ENCODE measurements around the gene ANO2.

DNA sequence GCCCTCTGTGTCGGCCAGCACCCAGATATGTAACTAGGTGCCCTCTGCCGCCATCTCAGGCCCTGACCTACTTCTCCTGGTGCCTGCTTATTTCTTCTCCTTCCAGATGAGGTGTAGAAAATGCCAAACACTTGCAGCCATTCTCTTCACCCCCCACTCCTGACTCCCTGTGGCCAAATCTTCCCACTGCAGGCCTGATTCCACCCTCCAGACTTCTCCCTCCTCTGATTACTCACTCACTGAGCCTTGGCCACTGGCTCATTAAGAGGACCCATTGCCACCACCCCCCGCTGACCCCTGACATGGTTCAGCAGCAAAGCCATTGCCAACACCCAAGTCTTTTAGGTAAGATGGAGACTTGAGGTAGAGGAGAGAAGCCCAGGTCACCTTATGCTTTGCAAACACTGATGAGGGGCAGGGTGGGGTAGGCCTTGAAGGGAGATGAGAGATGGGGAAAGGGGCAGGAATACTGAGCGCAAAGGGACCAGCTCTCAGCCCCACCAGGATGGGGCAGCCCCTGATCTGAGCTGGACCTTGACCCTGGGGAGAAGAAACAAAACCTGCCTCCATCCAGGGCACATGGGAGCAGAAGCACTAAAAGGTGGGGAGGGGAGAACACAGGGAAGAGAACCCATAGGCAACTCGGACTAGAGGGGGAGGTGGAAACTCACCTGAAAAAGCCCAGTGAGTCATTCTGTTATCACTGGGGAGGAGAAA is 25.1 kb upstream of the ANO2 start:
- TF ChIP-seq, protein P1, sequence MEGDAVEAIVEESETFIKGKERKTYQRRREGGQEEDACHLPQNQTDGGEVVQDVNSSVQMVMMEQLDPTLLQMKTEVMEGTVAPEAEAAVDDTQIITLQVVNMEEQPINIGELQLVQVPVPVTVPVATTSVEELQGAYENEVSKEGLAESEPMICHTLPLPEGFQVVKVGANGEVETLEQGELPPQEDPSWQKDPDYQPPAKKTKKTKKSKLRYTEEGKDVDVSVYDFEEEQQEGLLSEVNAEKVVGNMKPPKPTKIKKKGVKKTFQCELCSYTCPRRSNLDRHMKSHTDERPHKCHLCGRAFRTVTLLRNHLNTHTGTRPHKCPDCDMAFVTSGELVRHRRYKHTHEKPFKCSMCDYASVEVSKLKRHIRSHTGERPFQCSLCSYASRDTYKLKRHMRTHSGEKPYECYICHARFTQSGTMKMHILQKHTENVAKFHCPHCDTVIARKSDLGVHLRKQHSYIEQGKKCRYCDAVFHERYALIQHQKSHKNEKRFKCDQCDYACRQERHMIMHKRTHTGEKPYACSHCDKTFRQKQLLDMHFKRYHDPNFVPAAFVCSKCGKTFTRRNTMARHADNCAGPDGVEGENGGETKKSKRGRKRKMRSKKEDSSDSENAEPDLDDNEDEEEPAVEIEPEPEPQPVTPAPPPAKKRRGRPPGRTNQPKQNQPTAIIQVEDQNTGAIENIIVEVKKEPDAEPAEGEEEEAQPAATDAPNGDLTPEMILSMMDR (IDR thresholded peaks at IDR 0.05; ENCODE audit: low read depth, low read length, missing input control), result no peak
- TF ChIP-seq, protein P2, sequence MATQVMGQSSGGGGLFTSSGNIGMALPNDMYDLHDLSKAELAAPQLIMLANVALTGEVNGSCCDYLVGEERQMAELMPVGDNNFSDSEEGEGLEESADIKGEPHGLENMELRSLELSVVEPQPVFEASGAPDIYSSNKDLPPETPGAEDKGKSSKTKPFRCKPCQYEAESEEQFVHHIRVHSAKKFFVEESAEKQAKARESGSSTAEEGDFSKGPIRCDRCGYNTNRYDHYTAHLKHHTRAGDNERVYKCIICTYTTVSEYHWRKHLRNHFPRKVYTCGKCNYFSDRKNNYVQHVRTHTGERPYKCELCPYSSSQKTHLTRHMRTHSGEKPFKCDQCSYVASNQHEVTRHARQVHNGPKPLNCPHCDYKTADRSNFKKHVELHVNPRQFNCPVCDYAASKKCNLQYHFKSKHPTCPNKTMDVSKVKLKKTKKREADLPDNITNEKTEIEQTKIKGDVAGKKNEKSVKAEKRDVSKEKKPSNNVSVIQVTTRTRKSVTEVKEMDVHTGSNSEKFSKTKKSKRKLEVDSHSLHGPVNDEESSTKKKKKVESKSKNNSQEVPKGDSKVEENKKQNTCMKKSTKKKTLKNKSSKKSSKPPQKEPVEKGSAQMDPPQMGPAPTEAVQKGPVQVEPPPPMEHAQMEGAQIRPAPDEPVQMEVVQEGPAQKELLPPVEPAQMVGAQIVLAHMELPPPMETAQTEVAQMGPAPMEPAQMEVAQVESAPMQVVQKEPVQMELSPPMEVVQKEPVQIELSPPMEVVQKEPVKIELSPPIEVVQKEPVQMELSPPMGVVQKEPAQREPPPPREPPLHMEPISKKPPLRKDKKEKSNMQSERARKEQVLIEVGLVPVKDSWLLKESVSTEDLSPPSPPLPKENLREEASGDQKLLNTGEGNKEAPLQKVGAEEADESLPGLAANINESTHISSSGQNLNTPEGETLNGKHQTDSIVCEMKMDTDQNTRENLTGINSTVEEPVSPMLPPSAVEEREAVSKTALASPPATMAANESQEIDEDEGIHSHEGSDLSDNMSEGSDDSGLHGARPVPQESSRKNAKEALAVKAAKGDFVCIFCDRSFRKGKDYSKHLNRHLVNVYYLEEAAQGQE (IDR thresholded peaks at IDR 0.05), result no peak
- TF ChIP-seq FOXA1 (IDR thresholded peaks at IDR 0.05) (no peak), RAD21 (IDR thresholded peaks at IDR 0.05) (no peak)

All from liver (tissue), 3 donors.